AG08395 (cell line): Measurements from ENCODE around the gene SCNM1.

Source experiments
- DNase-seq: peaks from one replicate; pipeline ENCODE4 v3.0.0; 2012; ENCODE audit warnings: mixed read lengths, low spot score

The SCNM1 gene, protein sequence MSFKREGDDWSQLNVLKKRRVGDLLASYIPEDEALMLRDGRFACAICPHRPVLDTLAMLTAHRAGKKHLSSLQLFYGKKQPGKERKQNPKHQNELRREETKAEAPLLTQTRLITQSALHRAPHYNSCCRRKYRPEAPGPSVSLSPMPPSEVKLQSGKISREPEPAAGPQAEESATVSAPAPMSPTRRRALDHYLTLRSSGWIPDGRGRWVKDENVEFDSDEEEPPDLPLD

DNA sequence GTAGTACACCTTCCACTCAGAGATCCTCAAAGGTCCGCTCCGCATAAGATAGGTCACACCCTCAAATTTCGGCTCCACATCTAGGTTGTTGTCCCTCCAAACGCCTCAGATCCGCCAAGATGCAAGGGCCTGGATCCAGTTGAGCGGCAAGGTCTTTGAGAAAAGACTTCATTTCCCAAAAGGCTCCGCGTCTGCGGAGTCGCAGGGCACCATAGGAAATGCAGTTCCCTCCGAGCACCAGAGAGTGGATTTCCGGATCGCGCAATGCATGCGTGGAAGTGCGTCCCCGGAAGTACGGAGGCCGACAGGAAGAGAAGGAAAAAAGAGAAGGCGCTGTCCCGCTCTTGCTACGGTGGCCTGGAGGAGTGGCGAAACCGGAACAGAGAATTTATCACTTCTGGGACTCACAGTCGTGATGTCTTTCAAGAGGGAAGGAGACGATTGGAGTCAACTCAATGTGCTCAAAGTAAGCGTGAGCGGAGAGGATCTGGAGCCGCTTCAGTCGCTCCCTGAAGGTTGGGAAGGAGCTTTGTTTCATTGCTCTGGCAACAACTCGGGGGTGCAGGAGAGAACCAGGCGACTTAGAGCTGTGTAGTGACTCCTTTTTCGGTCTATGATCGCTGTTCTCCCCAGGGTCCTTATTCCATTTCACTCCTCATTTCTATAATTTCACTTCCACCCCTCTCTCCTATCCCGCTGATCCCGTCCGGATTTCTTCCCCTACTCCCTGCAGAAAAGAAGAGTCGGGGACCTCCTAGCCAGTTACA lies at the start of gene SCNM1, which contains the start of gene LYSMD1:
Gene SCNM1, plus strand, starts transcription at position 407 of the 767 bp plus-strand sequence. Its CDS starts 9 bp downstream, at position 416.
Gene LYSMD1, minus strand, starts transcription at position 165 of the 767 bp plus-strand sequence. CDS start 644 bp downstream, outside the sequence.
- DNase-seq = peak; percentile 97

DNA sequence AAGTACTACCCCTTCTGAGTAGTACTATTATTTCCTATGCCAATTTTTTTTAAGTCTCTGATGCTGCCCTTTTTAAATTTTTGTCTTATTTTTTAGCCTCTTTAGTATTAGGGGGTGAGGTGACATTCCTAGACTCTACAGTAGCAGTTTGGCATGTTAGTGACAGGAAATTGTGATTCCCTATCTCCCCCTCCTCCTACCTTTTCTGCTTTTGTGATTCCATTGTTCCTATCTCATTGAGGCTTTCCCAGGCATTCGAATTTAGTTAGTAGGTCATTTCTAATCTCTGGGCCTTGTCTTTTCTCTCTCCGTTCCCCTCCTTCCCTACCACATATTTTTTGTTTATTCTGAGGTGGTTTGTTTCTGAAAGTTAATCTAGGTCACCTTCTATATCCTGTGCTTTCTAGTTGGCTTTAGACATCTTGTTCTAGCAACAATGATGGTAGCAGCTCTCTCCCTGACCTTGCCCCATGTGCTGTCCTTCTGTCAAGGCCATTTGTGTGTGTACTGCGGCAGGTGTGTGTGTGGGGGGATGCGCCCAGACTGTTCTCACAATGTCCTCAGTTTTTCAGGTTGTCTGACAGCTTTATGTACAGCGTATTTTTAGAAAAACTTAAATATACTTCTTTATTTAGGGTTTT lies 41.1 kb upstream of the SCNM1 start:
- DNase-seq = no peak

DNA sequence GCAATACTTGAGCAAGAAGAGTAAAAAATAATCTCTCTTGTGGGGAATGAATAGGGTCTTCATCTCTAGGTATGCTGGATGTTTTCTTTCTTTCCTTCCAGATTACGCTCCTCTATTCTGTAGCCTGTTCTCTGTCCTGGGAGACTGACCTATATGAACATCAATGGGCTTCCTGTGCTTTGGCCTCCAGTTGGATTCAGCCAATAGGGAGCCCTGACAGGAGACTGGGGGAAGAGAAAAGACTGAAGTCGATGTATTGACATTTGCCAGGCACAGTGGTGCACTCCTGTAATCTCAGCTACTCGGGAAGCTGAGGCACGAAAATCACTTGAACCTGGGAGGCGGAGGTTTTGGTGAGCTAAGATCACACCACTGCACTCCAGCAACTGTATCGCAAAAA lies 37.1 kb upstream of the SCNM1 start:
- DNase-seq = no peak

DNA sequence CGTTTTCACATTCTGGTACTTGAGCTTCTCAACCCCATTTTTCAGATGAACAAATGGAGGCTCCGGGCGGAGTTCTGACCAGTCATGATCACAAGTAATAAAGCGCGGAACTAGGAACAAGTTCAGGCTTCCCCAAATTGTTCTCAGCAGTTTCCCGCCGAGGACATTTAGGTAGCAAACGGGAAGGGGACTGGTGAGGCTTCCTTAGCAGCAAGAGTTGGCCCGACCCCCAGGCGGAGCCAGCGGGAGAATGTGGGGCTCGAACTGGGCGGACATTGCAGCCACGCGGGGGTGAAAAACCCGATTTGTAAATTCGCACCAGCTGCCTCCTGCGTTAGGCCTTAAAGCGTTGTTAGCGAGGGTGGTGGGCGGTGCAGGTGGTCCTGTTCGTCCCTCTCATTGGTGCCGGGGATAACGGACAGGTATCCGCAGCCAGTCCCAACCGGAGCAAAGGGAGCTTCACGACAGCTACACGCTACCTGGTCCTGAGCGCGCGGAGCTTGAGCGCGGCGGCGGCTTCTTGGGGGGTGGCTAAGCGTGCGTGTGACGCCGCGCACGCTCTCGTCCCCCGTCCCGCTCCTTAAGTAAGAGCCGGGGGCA lies 34.9 kb upstream of the SCNM1 start:
- DNase-seq = peak; percentile 94

- DNase-seq = no peak
Measured at GRCh38 chr1:151131701-151132334, 34.1 kb upstream of the SCNM1 start.

DNA sequence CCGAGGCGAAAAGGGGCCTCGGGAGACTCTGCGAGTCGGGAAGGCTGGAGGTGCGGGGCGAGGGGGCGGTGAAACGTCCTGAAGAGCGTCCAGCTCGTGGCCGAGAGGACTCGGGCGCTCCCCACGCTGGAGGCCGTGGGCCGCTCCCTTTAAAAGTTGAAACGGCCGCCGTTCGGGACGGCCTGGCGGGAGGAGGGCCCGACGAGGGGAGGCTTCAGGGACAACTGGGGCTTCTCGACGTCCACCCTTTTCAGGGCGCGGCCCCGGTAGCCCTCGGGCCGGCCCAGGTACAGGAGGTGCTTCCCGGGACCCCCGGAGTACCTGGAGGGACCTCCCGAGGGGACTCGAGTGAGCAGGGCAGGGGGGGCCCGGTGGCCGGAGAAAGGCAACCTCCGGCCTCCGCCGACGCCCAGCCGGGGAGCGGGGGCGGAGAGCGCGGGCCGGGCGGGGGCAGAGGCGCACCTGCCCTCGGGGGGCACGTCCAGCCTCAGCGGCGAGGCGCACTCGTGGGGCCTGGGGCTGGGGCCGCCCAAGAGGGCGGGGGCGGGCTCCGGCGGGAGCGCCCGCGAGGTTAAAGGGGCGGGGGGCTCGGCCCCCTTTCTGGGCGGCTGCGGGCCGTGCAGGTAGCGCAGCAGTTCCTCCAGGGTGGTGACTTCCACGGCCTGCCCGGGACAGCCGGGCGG lies 33.5 kb upstream of the SCNM1 start:
- DNase-seq = no peak

DNA sequence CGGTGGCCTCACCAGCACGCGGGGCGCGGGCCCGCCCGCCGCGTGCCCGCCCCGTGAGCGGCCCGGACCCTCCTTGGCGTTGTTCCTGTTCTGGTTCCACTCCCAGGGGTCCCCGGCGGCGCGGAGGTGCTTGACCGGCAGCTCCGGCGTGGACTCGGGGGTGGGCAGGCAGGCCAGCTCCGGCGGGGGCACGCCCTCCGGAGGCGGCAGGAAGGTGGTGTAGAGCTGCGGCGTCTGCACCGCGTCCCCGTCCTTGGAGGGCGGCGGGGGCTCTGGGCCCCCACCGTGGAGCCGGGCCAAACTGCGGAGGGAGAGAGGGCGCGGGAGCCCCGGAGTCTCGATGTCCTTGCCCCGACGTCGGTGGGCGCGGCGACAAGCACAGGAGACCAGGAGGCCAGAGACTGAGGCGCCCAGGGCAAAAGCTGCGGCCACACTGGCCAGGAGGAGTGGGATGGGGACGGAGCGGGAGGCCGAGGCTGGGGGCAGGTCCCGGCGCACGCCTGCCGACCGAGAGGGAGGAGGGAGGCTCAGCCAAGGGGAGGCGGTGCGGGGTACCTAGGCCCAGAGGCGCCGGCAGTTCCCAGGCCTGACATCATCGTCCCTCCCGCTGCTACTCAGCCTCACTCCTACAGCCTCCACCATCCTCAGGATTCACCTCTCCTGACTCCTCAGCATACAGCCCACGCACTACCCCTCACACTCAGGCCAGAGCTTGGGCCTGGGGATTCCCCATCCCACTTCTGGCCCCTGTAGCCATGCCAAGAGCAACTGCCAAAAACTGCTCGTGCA lies 32.7 kb upstream of the SCNM1 start:
- no peak for DNase-seq

DNA sequence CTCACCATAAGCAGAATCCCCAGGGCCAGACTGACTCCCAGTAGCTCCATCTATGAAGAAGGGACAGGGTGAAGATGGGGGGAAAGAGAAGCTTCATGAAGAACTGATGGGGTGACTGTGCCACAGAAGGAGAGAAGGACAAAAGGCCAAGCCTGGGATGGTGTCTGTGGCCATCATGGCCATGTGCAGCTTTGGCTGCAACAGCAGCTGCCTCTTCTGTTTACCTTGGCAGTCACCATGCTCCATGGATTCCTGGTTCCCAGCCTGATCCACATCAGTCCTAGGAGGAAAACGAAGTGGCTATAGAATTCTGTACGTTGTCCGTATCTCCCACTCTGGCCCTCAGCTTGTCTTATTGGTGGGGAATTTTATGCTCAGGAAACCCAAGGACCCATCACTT lies 31.5 kb upstream of the SCNM1 start:
- DNase-seq = no peak

DNA sequence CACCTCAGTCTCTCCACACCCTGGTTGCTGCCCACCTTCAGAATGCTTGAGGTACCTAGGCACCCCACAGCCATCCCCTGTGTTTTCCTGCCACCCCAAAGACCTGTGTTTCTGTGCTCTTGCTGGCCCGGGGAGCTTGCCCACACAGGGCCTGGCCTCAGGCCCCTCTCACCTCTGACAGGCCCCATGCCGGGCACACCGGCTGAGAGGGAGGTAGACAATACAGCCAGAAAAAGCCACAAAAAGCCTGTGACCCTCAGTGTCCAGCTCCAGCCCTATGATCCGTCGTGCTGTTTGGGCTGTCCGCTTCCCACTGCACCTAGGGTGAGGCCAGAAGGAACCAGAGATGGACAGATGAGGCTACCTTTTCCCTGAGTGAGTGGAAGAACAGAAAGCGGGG lies 31.0 kb upstream of the SCNM1 start:
- DNase-seq = no peak

- no peak for DNase-seq
Measured at GRCh38 chr1:151135433-151136385, 30.2 kb upstream of the SCNM1 start.

GRCh38 chr1:151137789-151138188 lies 28.2 kb upstream of the SCNM1 start:
- DNase-seq = no peak

GRCh38 chr1:151142411-151143056 lies 23.4 kb upstream of the SCNM1 start:
- DNase-seq = no peak

DNA sequence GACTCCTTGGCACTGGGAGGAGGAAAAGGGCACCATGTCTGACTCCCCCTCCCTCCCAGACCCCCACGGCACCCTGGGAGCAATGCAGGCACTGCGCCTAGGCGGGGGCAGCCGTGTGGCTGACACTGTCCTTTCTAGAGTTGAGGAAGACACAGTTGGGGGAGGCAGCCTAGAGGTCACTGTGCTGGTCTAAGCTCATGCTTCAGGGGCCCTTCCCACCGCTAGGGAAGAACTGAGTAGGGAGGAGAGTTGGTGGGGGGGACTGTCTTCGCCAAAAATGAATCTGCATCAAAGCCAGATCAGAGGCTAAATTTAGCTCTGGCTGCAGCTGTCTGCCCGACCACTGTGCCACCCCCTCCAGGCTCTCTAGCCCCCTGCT lies 22.9 kb upstream of the SCNM1 start:
- DNase-seq = no peak

- no peak for DNase-seq
Measured at GRCh38 chr1:151143986-151144385, 22.0 kb upstream of the SCNM1 start.

DNA sequence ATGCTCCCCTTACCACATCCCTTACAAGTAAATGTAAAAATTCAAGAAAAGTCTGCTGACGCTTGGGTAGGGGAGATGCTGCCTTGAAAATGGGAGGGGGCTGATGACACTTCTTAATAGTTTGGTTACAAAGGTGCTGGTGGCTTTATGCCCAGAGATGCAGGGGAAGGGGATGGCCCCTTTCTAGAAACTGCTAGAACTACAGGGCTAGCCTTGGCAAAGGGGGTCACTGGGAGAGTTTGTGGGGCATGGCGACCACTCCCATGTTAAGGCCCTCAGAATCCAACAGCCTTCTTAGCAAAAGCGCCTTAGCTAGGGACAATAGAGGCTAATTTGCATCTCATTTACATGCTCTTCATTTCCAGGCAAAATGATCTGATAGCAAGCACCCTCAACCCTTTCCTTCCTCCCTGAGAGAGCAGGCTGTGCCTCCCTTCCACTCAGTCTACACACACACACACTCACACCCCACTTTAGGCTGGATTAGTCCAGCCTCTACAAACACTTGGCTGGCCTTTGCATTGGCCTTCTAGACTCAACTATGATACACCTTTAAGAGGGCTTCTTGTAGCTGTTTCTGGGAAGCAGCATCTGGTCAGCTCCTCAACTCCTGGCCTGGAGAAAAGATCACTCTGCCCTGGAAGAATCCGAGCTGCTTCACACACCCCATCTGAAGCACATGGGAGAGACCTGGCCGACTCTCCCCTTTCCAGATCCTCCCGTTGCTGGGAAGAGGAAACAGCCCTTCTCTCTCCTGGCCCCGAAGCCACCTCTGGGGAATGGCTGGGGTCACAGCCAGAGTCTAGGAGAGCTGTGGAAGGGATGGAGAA lies 21.3 kb upstream of the SCNM1 start:
- no peak for DNase-seq

- no peak for DNase-seq
Measured at GRCh38 chr1:151145304-151146071, 20.5 kb upstream of the SCNM1 start.

- DNase-seq = no peak
Measured at GRCh38 chr1:151146072-151146411, 19.9 kb upstream of the SCNM1 start.
